ENCODE results near the gene RENBP. TPM values are rescaled to one million over a fixed set of nuclear protein-coding genes. Genes with fewer than 3 reads are reported as not detected.

Gene RENBP
- total and polyA plus RNA-seq, 4 donors, result 1.0 to 7.9 (median 7.0) TPM

DNA sequence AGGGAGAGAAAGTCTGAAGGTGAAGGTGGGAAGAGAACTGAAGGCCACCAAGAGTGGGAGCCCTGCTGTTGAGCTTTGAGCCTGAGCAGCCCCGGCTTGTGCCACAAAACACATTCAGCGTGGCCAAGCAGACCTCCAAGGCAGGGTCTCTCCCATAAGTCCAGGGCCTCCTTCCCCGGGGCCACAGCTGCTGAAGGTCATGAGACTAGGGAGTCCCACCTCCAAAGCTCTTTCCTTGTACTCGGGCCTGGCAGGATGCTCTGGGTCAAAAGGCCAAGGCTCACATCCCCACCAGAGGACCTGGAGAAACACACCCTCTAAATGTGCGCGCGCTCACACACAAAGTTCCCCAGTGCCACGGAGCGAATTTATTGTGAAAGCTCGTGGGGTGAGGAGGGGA, 14.9 kb downstream of the RENBP start:
- Histone ChIP-seq H3K27ac (ENCODE audit: low read depth in 1 of 2, low read length in 2 of 2) (no peak overlapping the region), H3K27me3 (ENCODE audit: control insufficient read depth in 4 of 4, insufficient read depth in 4 of 4, low read length in 3 of 4) (no peaks in the 10 kb centered on the region), H3K9ac (ENCODE audit: low read depth in 1 of 2, low read length in 2 of 2) (no peak overlapping the region), H3K4me1 (ENCODE audit: control insufficient read depth in 4 of 4, insufficient read depth in 4 of 4, low read length in 3 of 4) (peaks cover 6 to 35% (median 27%) of the 10 kb centered on the region in 4 donors), H3K4me3 (ENCODE audit: low read depth in 1 of 3, low read length in 3 of 3) (no peak overlapping the region), H3K9me3 (ENCODE audit: control insufficient read depth in 4 of 4, low read length in 3 of 4) (no peaks in the 10 kb centered on the region), H3K36me3 (ENCODE audit: control insufficient read depth in 4 of 4, insufficient read depth in 3 of 4, low read depth in 1 of 4, low read length in 3 of 4) (peaks cover 0 to 15% (median 1%) of the 10 kb centered on the region in 4 donors)
- no peak for DNase-seq (ENCODE audit: low spot score)
- TF ChIP-seq FOXA2 (IDR thresholded peaks at IDR 0.05), result no peak
- no peak for TF ChIP-seq RXRA (IDR thresholded peaks at IDR 0.05)
- TF ChIP-seq RAD21 (IDR thresholded peaks at IDR 0.05), result no peak
- no peak for TF ChIP-seq JUND (IDR thresholded peaks at IDR 0.05)
- no peak for TF ChIP-seq YY1 (IDR thresholded peaks at IDR 0.05)
- TF ChIP-seq SP1 (IDR thresholded peaks at IDR 0.05), result no peak
- no peak for TF ChIP-seq MAX (IDR thresholded peaks at IDR 0.05)
- no peak for TF ChIP-seq HNF4G (IDR thresholded peaks at IDR 0.05)
- TF ChIP-seq HNF4A (conservative IDR thresholded peaks at IDR 0.05), result no peak
- 85% methylated on average over 10 of the region's 10 CpGs for WGBS

GRCh38 chrX:153928846-153929245, 15.6 kb downstream of the RENBP start:
- H3K4me3 ChIP-seq (ENCODE audit: low read depth in 1 of 3, low read length in 3 of 3), result no peak overlapping the region
- peaks cover 0 to 15% (median 1%) of the 10 kb centered on the region in 4 donors for H3K36me3 ChIP-seq (ENCODE audit: control insufficient read depth in 4 of 4, insufficient read depth in 3 of 4, low read depth in 1 of 4, low read length in 3 of 4)
- H3K27ac ChIP-seq (ENCODE audit: low read depth in 1 of 2, low read length in 2 of 2), result no peak overlapping the region
- H3K4me1 ChIP-seq (ENCODE audit: control insufficient read depth in 4 of 4, insufficient read depth in 4 of 4, low read length in 3 of 4), result peaks cover 7 to 35% (median 25%) of the 10 kb centered on the region in 4 donors
- no peak overlapping the region for H3K9ac ChIP-seq (ENCODE audit: low read depth in 1 of 2, low read length in 2 of 2)
- DNase-seq (ENCODE audit: low spot score), result no peak
- TF ChIP-seq EGR1 (IDR thresholded peaks at IDR 0.05; ENCODE audit: low read depth in 2 of 2) (no peak), RXRA (IDR thresholded peaks at IDR 0.05) (no peak), FOXA2 (IDR thresholded peaks at IDR 0.05) (no peak), TAF1 (conservative IDR thresholded peaks at IDR 0.05) (no peak), YY1 (IDR thresholded peaks at IDR 0.05) (no peak), FOXA1 (IDR thresholded peaks at IDR 0.05) (no peak), HNF4A (conservative IDR thresholded peaks at IDR 0.05) (no peak), MAX (IDR thresholded peaks at IDR 0.05) (no peak), GABPA (IDR thresholded peaks at IDR 0.05 in 1 of 2, conservative IDR thresholded peaks at IDR 0.05 in 1 of 2) (no peak), SP1 (IDR thresholded peaks at IDR 0.05) (no peak), RAD21 (IDR thresholded peaks at IDR 0.05) (no peak), JUND (IDR thresholded peaks at IDR 0.05) (no peak)
- TF ChIP-seq, protein P1, sequence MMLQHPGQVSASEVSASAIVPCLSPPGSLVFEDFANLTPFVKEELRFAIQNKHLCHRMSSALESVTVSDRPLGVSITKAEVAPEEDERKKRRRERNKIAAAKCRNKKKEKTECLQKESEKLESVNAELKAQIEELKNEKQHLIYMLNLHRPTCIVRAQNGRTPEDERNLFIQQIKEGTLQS (IDR thresholded peaks at IDR 0.05), result no peak
- TF ChIP-seq, protein P2, sequence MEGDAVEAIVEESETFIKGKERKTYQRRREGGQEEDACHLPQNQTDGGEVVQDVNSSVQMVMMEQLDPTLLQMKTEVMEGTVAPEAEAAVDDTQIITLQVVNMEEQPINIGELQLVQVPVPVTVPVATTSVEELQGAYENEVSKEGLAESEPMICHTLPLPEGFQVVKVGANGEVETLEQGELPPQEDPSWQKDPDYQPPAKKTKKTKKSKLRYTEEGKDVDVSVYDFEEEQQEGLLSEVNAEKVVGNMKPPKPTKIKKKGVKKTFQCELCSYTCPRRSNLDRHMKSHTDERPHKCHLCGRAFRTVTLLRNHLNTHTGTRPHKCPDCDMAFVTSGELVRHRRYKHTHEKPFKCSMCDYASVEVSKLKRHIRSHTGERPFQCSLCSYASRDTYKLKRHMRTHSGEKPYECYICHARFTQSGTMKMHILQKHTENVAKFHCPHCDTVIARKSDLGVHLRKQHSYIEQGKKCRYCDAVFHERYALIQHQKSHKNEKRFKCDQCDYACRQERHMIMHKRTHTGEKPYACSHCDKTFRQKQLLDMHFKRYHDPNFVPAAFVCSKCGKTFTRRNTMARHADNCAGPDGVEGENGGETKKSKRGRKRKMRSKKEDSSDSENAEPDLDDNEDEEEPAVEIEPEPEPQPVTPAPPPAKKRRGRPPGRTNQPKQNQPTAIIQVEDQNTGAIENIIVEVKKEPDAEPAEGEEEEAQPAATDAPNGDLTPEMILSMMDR (IDR thresholded peaks at IDR 0.05; ENCODE audit: low read depth, low read length, missing input control), result no peak
- TF ChIP-seq, protein P3, sequence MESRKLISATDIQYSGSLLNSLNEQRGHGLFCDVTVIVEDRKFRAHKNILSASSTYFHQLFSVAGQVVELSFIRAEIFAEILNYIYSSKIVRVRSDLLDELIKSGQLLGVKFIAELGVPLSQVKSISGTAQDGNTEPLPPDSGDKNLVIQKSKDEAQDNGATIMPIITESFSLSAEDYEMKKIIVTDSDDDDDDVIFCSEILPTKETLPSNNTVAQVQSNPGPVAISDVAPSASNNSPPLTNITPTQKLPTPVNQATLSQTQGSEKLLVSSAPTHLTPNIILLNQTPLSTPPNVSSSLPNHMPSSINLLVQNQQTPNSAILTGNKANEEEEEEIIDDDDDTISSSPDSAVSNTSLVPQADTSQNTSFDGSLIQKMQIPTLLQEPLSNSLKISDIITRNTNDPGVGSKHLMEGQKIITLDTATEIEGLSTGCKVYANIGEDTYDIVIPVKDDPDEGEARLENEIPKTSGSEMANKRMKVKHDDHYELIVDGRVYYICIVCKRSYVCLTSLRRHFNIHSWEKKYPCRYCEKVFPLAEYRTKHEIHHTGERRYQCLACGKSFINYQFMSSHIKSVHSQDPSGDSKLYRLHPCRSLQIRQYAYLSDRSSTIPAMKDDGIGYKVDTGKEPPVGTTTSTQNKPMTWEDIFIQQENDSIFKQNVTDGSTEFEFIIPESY (IDR thresholded peaks at IDR 0.05), result no peak
- TF ChIP-seq, protein P4, sequence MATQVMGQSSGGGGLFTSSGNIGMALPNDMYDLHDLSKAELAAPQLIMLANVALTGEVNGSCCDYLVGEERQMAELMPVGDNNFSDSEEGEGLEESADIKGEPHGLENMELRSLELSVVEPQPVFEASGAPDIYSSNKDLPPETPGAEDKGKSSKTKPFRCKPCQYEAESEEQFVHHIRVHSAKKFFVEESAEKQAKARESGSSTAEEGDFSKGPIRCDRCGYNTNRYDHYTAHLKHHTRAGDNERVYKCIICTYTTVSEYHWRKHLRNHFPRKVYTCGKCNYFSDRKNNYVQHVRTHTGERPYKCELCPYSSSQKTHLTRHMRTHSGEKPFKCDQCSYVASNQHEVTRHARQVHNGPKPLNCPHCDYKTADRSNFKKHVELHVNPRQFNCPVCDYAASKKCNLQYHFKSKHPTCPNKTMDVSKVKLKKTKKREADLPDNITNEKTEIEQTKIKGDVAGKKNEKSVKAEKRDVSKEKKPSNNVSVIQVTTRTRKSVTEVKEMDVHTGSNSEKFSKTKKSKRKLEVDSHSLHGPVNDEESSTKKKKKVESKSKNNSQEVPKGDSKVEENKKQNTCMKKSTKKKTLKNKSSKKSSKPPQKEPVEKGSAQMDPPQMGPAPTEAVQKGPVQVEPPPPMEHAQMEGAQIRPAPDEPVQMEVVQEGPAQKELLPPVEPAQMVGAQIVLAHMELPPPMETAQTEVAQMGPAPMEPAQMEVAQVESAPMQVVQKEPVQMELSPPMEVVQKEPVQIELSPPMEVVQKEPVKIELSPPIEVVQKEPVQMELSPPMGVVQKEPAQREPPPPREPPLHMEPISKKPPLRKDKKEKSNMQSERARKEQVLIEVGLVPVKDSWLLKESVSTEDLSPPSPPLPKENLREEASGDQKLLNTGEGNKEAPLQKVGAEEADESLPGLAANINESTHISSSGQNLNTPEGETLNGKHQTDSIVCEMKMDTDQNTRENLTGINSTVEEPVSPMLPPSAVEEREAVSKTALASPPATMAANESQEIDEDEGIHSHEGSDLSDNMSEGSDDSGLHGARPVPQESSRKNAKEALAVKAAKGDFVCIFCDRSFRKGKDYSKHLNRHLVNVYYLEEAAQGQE (IDR thresholded peaks at IDR 0.05), result no peak
- 50% methylated on average over 9 of the region's 9 CpGs for WGBS
- no peaks in the 10 kb centered on the region for H3K27me3 ChIP-seq (ENCODE audit: control insufficient read depth in 4 of 4, insufficient read depth in 4 of 4, low read length in 3 of 4)
- H3K9me3 ChIP-seq (ENCODE audit: control insufficient read depth in 4 of 4, low read length in 3 of 4), result no peaks in the 10 kb centered on the region

Data from liver (tissue), 9 donors.